ENCODE measurements around the gene WDR37. TPM values are rescaled to one million over a fixed set of nuclear protein-coding genes. Genes with fewer than 3 reads are reported as not detected.
"Not testable (repeated sequence)": the region's sequence is repeated elsewhere in the genome, so short reads cannot be mapped to it uniquely, and the experiment has no call there.

Gene WDR37
- total RNA-seq, 2 experiments from 2014 or later: 24.9 to 27.0 TPM

- DNase-seq; H3K27ac Mint-ChIP-seq; CTCF ChIA-PET; ATAC-seq; H3K9me3 Mint-ChIP-seq (ENCODE audit: insufficient read depth); H3K4me3 Mint-ChIP-seq; POLR2A ChIA-PET; H3K36me3 Mint-ChIP-seq (ENCODE audit: low read depth): not testable (repeated sequence)
- Mint-ChIP-seq H3K4me1 (ENCODE audit: low read depth) (peaks cover 10% of the 10 kb centered on the region), H3K27me3 (ENCODE audit: low read depth) (peaks cover 10% of the 10 kb centered on the region)
These were observed 102.4 kb downstream of the WDR37 start for GRCh38 chr10:1158536-1158935.

GRCh38 chr10:1159131-1160061 lies 103.2 kb downstream of the WDR37 start:
- peaks cover 4% of the 10 kb centered on the region for H3K4me1 Mint-ChIP-seq (ENCODE audit: low read depth)
- H3K4me3 Mint-ChIP-seq: peak overlapping the region; percentile 31
- ATAC-seq (peak; percentile 44), DNase-seq (no peak)
- ChIA-PET POLR2A (no interaction called here), CTCF (no interaction called here)
- H3K27ac Mint-ChIP-seq: peak overlapping the region; percentile 49
- H3K36me3 Mint-ChIP-seq (ENCODE audit: low read depth): no peaks in the 10 kb centered on the region
- peaks cover 10% of the 10 kb centered on the region for H3K27me3 Mint-ChIP-seq (ENCODE audit: low read depth)
- H3K9me3 Mint-ChIP-seq (ENCODE audit: insufficient read depth): no peaks in the 10 kb centered on the region

GRCh38 chr10:1160561-1161314 lies 104.6 kb downstream of the WDR37 start:
- DNase-seq: no peak
- CTCF ChIA-PET: no interaction called here

GRCh38 chr10:1161315-1161673 lies 105.1 kb downstream of the WDR37 start:
- H3K27ac Mint-ChIP-seq; CTCF ChIA-PET; H3K9me3 Mint-ChIP-seq (ENCODE audit: insufficient read depth); H3K27me3 Mint-ChIP-seq (ENCODE audit: low read depth); H3K4me3 Mint-ChIP-seq; H3K4me1 Mint-ChIP-seq (ENCODE audit: low read depth); ATAC-seq; H3K36me3 Mint-ChIP-seq (ENCODE audit: low read depth); DNase-seq; POLR2A ChIA-PET: not testable (repeated sequence)

More at GRCh38 chr10:1160561-1161314, 104.6 kb downstream of the WDR37 start:
- no peak for ATAC-seq
- Mint-ChIP-seq H3K27ac (no peak overlapping the region), H3K9me3 (ENCODE audit: insufficient read depth) (no peaks in the 10 kb centered on the region), H3K36me3 (ENCODE audit: low read depth) (no peaks in the 10 kb centered on the region), H3K4me3 (no peak overlapping the region), H3K4me1 (ENCODE audit: low read depth) (no peaks in the 10 kb centered on the region), H3K27me3 (ENCODE audit: low read depth) (peaks cover 8% of the 10 kb centered on the region)
- POLR2A ChIA-PET: no interaction called here

GRCh38 chr10:1162481-1163203 lies 106.5 kb downstream of the WDR37 start:
- no peak overlapping the region for H3K27ac Mint-ChIP-seq
- DNase-seq (no peak), ATAC-seq (no peak)
- no peak overlapping the region for H3K4me3 Mint-ChIP-seq
- peaks cover 5% of the 10 kb centered on the region for H3K27me3 Mint-ChIP-seq (ENCODE audit: low read depth)
- ChIA-PET CTCF (no interaction called here), POLR2A (interaction anchor here (1.3 kb wide), 1 partner anchor 10 kb away, joined by 4 read pairs; no protein-coding TSS in a partner anchor)
- no peaks in the 10 kb centered on the region for H3K4me1 Mint-ChIP-seq (ENCODE audit: low read depth)
- H3K36me3 Mint-ChIP-seq (ENCODE audit: low read depth): no peaks in the 10 kb centered on the region
- H3K9me3 Mint-ChIP-seq (ENCODE audit: insufficient read depth): no peaks in the 10 kb centered on the region

- Mint-ChIP-seq H3K4me1 (ENCODE audit: low read depth) (no peaks in the 10 kb centered on the region), H3K36me3 (ENCODE audit: low read depth) (no peaks in the 10 kb centered on the region), H3K4me3 (no peak overlapping the region), H3K9me3 (ENCODE audit: insufficient read depth) (no peaks in the 10 kb centered on the region), H3K27ac (no peak overlapping the region), H3K27me3 (ENCODE audit: low read depth) (peaks cover 7% of the 10 kb centered on the region)
- ATAC-seq (no peak), DNase-seq (no peak)
- ChIA-PET CTCF (no interaction called here), POLR2A (interaction anchor here (1.3 kb wide), 1 partner anchor 10 kb away, joined by 4 read pairs; no protein-coding TSS in a partner anchor)
These were observed 107.0 kb downstream of the WDR37 start for GRCh38 chr10:1163204-1163660.

- POLR2A ChIA-PET: interaction anchor here (1.3 kb wide), 1 partner anchor 11 kb away, joined by 4 read pairs; no protein-coding TSS in a partner anchor
- H3K4me1 Mint-ChIP-seq (ENCODE audit: low read depth): no peaks in the 10 kb centered on the region
- no peak for ATAC-seq
- CTCF ChIA-PET: no interaction called here
- no peak overlapping the region for H3K27ac Mint-ChIP-seq
- H3K9me3 Mint-ChIP-seq (ENCODE audit: insufficient read depth): no peaks in the 10 kb centered on the region
- no peak overlapping the region for H3K4me3 Mint-ChIP-seq
- H3K36me3 Mint-ChIP-seq (ENCODE audit: low read depth): no peaks in the 10 kb centered on the region
- peaks cover 7% of the 10 kb centered on the region for H3K27me3 Mint-ChIP-seq (ENCODE audit: low read depth)
- DNase-seq: no peak
These were observed 107.6 kb downstream of the WDR37 start for GRCh38 chr10:1163831-1164230.

- no peak for ATAC-seq
- no peaks in the 10 kb centered on the region for H3K4me1 Mint-ChIP-seq (ENCODE audit: low read depth)
- ChIA-PET CTCF (no interaction called here), POLR2A (no interaction called here)
- DNase-seq: no peak
- H3K36me3 Mint-ChIP-seq (ENCODE audit: low read depth): no peaks in the 10 kb centered on the region
- H3K9me3 Mint-ChIP-seq (ENCODE audit: insufficient read depth): no peaks in the 10 kb centered on the region
- H3K4me3 Mint-ChIP-seq: no peak overlapping the region
- no peak overlapping the region for H3K27ac Mint-ChIP-seq
- H3K27me3 Mint-ChIP-seq (ENCODE audit: low read depth): peaks cover 7% of the 10 kb centered on the region
These were observed 110.1 kb downstream of the WDR37 start for GRCh38 chr10:1166101-1166827.

GRCh38 chr10:1166828-1167275 lies 110.7 kb downstream of the WDR37 start:
- Mint-ChIP-seq H3K27me3 (ENCODE audit: low read depth) (peaks cover 6% of the 10 kb centered on the region), H3K9me3 (ENCODE audit: insufficient read depth) (no peaks in the 10 kb centered on the region), H3K27ac (no peak overlapping the region), H3K4me1 (ENCODE audit: low read depth) (no peaks in the 10 kb centered on the region), H3K4me3 (no peak overlapping the region), H3K36me3 (ENCODE audit: low read depth) (no peaks in the 10 kb centered on the region)
- ChIA-PET POLR2A (no interaction called here), CTCF (no interaction called here)
- DNase-seq: no peak
- ATAC-seq: no peak

GRCh38 chr10:1168763-1169162 lies 112.6 kb downstream of the WDR37 start:
- Mint-ChIP-seq H3K9me3 (ENCODE audit: insufficient read depth) (no peaks in the 10 kb centered on the region), H3K27me3 (ENCODE audit: low read depth) (peaks cover 3% of the 10 kb centered on the region)
- POLR2A ChIA-PET: no interaction called here

GRCh38 chr10:1169186-1169885 lies 113.2 kb downstream of the WDR37 start:
- H3K36me3 Mint-ChIP-seq (ENCODE audit: low read depth): no peaks in the 10 kb centered on the region
- no peaks in the 10 kb centered on the region for H3K9me3 Mint-ChIP-seq (ENCODE audit: insufficient read depth)
- no peak overlapping the region for H3K27ac Mint-ChIP-seq
- H3K4me3 Mint-ChIP-seq: no peak overlapping the region
- H3K27me3 Mint-ChIP-seq (ENCODE audit: low read depth): peaks cover 3% of the 10 kb centered on the region
- no peak for ATAC-seq
- DNase-seq: no peak
- ChIA-PET CTCF (no interaction called here), POLR2A (no interaction called here)
- H3K4me1 Mint-ChIP-seq (ENCODE audit: low read depth): peaks cover 5% of the 10 kb centered on the region

More at GRCh38 chr10:1168763-1169162, 112.6 kb downstream of the WDR37 start:
- ATAC-seq: no peak
- DNase-seq: no peak
- CTCF ChIA-PET: no interaction called here
- Mint-ChIP-seq H3K36me3 (ENCODE audit: low read depth) (no peaks in the 10 kb centered on the region), H3K4me1 (ENCODE audit: low read depth) (peaks cover 2% of the 10 kb centered on the region), H3K4me3 (no peak overlapping the region), H3K27ac (no peak overlapping the region)
